NCI-H2029 treated with DMSO at 0.1 percent for 48 hours (cell line): ENCODE measurements around the gene TTC34.

Source experiments
- DNase-seq: peaks from one replicate; lab custom pipeline; 2025; lab: John Stamatoyannopoulos, UW

The TTC34 gene

GRCh38 chr1:2642131-2642559, 159.3 kb downstream of the TTC34 start:
- no peak for DNase-seq

DNA sequence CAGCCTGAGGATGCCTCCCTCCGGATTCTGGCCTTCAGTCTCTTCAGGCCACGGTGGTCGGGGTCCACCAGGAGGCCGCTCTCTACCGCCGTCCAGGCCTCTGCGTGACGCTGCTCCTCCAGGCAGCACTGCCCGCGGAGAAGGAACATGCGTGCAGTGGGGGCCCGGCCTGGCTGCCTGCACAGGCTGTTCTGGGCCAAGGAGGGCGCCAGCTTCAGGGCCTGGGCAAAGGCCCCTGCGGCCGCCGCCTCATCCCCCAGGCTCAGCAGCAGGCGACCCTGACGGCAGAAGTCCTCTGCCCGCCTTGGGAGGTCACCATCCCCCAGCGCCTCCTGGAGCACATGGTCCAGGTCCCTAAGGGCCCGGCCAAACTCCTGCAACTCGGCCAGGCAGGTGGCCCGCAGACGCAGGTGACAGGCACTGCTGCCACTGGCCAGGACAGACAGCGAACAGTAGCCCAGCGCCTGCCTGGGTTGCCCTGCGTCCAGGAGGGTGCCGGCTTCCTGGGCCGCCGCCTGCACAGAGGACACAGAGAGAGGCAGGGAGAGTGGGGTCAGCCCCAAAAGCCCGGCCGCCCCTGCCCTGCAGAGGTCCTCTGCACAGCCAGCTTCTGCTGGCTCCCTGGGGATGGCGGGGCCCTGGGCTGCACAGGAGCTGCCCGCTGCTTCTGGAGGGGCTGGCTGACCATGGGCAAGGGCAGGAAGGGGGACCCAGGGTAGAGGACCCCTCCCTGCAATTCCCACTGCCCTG, 159.9 kb downstream of the TTC34 start:
- no peak for DNase-seq

GRCh38 chr1:2640626-2641025, 160.9 kb downstream of the TTC34 start:
- no peak for DNase-seq

DNA sequence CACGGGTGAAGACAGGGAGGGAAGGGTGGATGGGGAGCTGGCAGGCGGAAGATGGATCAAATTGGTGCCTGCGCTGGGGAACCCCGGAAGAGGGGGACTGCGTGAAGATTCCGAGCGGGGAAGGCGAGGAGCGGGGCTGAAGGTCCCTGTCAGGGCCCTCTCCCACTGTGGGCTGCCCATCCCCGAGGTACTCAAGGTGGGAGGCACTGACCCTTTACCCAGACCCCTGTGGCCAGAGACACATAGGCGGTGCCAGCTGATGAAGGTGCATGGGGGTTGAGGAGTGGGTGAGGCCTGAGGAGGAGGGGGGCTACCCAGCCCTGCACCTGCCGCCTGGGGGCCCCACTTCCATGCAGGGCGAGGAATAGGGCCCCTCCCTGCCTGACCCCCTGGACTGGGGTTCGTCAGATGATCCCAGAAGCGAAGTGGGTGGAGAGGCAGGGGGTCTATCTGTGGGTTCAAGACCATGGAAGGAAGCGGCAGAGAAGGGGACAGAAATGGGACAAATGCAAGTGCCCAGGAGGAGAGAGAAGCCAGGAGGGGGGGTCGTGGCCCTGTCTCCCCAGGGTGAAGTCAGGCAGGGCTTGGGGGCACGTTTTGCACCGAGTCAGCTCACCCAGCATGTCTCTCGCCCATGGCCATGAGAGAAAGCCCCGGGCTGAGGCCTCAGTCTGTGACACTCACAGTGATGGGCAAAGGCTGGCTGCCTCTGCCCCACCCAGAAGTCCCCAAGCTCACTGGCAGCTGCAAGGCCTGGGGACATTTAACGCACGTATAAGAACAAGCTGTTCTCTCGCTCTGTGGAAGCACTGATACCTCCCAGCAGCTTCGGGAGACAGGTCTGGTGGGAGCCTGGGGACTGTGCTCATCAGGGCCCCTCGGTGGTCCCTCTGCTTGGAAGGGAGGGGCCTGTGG, 161.6 kb downstream of the TTC34 start:
- DNase-seq, result no peak

DNA sequence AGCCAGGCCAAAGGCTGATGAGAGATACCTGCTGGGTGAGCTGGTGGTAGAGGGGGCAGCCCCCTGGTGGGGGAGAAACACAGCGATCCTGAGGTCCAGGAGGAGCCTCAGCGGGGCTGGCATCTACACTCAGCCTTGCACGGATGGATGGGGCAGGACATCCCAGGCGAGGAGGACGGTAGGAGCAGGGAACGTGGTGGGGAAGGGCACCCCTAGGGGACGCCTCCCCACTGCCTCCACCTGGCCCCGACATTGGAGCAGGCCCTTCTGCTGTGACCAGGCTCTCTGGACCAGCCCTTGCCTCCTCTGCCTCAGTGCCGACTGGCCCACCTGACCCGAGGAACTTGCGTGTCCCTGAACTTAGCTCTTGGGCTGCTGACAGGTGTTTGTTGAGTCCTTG, 162.3 kb downstream of the TTC34 start:
- no peak for DNase-seq

DNA sequence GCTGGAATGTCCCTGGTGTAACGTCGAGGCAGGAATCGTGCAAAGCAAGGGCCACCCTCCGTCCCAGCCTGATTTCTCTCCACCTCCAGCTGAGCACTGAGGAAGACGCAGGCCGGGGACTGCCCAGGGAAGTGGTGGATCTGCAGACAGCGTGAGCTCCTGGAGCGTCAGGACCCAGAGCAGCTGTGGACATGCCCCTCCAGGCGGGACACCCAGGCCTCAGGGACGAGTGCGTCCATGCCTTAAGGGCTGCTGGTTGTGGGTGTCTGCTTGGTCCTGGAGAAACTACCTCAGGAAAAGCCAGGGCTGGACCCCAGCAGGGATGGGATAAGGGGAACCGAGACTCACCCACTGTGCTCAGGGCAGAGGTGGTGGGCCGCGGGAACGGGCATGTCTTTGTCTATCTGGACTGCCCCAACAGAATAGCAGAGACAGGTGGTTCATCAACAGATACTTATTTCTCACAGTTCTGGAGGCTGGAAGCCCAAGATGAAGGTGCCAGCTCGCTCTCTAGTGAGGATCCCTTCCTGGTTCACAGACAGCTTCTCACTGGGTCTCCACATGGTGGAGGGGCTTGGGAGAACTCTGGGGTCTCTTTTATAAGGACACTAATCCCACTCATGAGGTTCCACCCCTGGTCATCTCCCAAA, 162.9 kb downstream of the TTC34 start:
- DNase-seq, result no peak

- no peak for DNase-seq
Observed at GRCh38 chr1:2637442-2638145, 163.9 kb downstream of the TTC34 start.

DNA sequence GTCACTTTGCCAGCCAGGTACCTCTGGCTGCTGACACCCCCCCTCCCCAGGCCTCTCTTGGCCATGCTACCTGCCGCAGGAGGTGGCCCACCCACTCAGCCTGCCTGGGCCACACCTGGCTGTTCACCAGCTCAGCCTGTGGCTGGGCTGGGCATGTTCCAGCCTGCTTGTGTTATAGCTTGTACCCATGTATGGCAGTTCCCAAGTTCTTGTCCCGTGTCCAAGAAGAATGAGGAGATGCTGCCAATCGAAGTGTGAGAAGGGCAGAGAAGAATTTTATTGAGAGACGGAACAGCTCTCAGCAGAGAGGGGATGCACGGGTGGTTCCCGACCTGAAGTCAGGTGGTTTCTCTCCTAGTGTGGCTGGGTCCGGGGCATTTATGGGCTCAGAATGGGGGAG, 164.8 kb downstream of the TTC34 start:
- DNase-seq, result no peak

DNA sequence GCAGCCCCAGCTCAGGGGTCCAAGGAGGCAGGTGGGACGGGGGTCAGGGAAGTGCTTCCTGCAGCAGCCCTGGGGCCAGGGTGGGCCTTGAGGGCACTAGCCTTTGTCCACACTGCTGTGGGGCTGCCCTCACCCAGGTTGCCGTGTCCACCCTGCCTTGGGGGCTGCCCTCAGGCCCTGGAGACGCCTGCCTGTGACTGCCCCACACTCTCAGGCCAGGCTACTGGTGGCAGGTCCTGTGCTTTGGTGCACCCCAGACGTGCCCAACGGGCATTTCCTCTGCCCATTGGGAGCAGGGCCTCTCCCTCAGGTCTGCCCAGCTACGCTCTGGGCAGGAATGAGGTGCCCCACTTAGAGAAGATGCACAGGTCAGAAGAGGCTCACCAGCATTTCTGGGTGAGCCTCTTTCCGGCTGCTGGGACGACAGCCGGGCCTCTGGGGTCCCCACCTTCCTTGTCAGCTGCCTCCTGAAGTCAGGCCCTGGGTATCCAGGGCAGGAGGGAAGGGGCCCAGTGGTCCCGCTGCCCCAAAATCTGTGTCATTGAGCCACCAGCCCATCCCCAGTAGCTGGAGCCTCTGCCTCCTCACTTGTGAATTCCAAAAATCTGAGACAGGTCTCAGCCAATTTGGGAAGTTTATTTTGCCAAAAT, 166.0 kb downstream of the TTC34 start:
- DNase-seq, result no peak

DNA sequence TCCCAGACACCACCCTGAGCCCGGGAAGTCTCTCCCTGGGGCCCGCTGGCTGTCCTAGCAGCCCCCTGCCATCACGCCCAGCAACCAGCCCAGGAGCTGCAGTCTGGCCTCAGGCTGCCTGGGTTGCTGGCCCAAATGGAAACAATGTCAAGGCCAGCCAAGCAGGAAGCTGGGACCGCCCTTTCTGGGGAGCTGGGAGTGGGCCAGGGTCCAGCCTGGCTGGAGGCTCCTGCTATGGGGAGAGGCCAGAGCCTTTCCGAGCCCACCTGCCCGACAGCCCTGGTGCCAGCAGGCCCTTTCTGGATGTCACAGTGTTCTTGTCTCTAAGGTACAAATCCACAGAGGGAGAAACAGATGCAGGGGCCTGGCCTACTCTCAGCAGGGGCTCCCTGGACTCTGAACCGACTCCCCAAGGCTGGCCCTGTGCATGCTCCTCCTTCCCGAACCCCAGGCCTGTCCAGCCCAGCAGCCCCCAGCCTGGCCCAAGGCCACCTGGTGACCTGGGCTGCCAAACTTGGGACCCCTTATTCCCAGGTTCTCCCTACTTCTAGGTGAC, 167.5 kb downstream of the TTC34 start:
- DNase-seq, result no peak

DNA sequence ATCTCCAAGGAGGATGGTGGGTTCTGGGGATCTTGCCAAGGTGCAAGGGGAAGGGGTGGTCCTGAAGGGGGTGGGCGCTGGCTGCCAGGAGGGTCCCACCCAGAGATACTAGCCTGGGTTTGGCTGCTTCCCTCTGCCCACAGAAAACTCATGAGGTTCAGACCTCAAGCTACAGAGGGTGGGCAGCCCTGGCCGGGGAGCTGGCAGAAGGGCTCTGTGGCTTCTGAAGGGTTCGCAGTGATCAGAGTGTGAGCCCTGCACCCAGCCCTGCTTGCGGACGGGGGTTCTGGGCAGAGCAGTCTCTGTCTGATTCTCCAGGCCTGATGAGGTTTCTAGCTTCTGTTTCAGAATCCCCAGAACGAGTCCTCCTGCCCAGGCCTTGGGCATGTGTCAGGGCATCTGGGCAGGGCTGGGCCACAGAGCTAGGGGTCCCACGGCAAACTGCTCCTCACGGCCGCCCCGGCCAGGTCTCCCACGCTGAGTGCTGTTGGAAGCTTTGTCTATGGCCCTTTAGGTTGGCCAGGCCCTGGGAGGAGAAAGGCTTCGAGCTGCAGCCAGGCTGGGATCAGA, 168.0 kb downstream of the TTC34 start:
- DNase-seq, result no peak

GRCh38 chr1:2632561-2633361, 168.7 kb downstream of the TTC34 start, which contains the start of gene MMEL1:
TSS of gene MMEL1 (minus strand) at chr1:2633016. CDS start at chr1:2629484, 3,532 bp downstream.
- no peak for DNase-seq

DNA sequence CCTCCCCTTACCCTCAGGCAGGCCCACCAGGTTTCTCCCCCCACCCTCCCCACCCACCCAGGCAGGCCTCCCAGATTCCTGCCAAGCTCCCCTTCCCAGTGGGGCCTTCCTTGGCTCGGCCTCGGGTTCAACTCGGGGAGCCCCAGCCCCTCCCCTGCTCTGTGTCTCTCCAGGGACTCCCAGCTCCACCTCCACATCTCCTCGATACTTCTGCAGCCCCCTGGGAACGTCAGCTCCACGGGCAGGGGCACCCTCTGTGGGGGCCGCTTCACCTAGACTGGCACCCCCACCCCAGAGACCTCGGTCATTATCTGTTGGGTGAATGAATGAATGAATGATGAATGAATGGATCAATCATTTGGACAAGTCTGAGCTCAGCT, 169.5 kb downstream of the TTC34 start:
- DNase-seq, result no peak

GRCh38 chr1:2631136-2632050, 170.1 kb downstream of the TTC34 start:
- no peak for DNase-seq

DNA sequence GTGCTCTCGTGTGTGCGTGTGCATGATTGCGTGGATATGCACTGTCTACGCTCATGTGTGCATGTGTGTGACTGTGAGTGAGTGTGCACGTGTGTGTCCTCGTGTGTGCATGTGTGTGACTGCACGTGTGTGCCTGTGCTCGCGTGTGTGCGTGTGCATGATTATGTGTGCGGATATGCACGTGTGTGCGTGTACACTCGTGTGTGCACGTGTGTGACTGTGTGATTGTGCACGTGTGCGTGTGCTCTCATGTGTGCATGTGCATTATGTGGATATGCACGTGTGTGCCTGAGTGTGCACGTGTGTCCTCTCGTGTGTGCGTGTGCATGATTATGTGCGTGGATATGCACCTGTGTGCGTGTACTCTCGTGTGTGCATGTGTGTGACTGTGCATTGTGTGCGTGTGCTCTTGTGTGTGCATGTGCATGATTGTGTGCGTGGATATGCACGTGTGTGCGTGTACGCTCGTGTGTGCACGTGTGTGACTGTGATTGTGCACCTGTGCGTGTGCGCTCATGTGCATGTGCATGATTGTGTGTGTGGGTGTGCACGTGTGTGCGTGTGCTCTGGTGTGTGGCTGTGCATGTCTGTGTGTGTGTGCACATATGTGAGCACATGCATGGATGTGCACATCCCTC, 170.9 kb downstream of the TTC34 start:
- no peak for DNase-seq

GRCh38 chr1:2629627-2630497, 171.6 kb downstream of the TTC34 start:
- DNase-seq, result no peak

- no peak for DNase-seq
Observed at GRCh38 chr1:2628933-2629626, 172.4 kb downstream of the TTC34 start.
